GM23338 (cell line): Measurements from ENCODE around the gene BARX2. TPM values are rescaled to one million over a fixed set of nuclear protein-coding genes. Genes with fewer than 3 reads are reported as not detected.
A peak's percentile ranks its signal among the peaks of the same experiment; 100 is the strongest.

Experiments
- ATAC-seq: fragments of 200-7000 bp; cut with Tn5 transposase; 3 replicates; pipeline ENCODE4 v1.9.1; 2020
- DNase-seq: peaks from one replicate; pipeline ENCODE4 v3.0.0-alpha.2; 2015; ENCODE audit warnings: low spot score
- H2AFZ ChIP-seq: fragments of 200-600 bp; sonication (generic); 2 replicates; pipeline ENCODE4 v1.8.0; 2016; ENCODE audit warnings: antibody characterized with exemption, mild to moderate bottlenecking, moderate library complexity
- H3F3A ChIP-seq: fragments of 200-600 bp; sonication (generic); replicated peaks from 2 replicates; pipeline ENCODE4 v1.8.0; 2017; ENCODE audit warnings: antibody characterized with exemption, mixed run types, low read depth
- H3K27ac ChIP-seq: fragments of 200-600 bp; sonication (generic); 2 replicates; pipeline ENCODE4 v1.6.1; 2016; ENCODE audit warnings: low read depth
- H3K27me3 ChIP-seq: fragments of 200-600 bp; sonication (generic); 2 replicates; pipeline ENCODE4 v1.8.0; 2016; ENCODE audit warnings: mild to moderate bottlenecking, mixed run types, moderate library complexity; ENCODE audit not compliant: insufficient read depth
- H3K36me3 ChIP-seq: fragments of 200-600 bp; sonication (generic); 2 replicates; pipeline ENCODE4 v1.8.0; 2016; ENCODE audit warnings: mild to moderate bottlenecking; ENCODE audit not compliant: insufficient read depth
- H3K4me1 ChIP-seq: fragments of 200-600 bp; sonication (generic); 2 replicates; pipeline ENCODE4 v1.8.0; 2016; ENCODE audit warnings: mild to moderate bottlenecking, moderate library complexity; ENCODE audit not compliant: insufficient read depth
- H3K4me2 ChIP-seq: fragments of 200-600 bp; sonication (generic); 2 replicates; pipeline ENCODE4 v1.7.1; 2017; ENCODE audit warnings: mixed run types
- H3K4me3 ChIP-seq: fragments of 200-600 bp; sonication (generic); 2 replicates; pipeline ENCODE4 v1.6.1; 2016; ENCODE audit warnings: mixed run types
- H3K79me2 ChIP-seq: fragments of 200-600 bp; sonication (generic); replicated peaks from 2 replicates; pipeline ENCODE4 v1.8.0; 2017; ENCODE audit warnings: mild to moderate bottlenecking; ENCODE audit not compliant: insufficient read depth
- H3K9me2 ChIP-seq: fragments of 200-600 bp; sonication (generic); 2 replicates; pipeline ENCODE4 v1.8.0; 2017; ENCODE audit not compliant: insufficient read depth
- H4K20me1 ChIP-seq: fragments of 200-600 bp; sonication (generic); replicated peaks from 2 replicates; pipeline ENCODE4 v1.8.0; 2017; ENCODE audit warnings: mild to moderate bottlenecking; ENCODE audit not compliant: insufficient read depth
- H3K27ac Mint-ChIP-seq: 2 replicates; pipeline ENCODE4 v1.8.0; 2020; ENCODE audit warnings: inconsistent platforms, mild to moderate bottlenecking, moderate library complexity, mixed read lengths
- H3K27me3 Mint-ChIP-seq: 3 replicates; pipeline ENCODE4 v1.8.0; 2022; ENCODE audit warnings: low read depth, mild to moderate bottlenecking, moderate library complexity, mixed read lengths, inconsistent platforms; ENCODE audit not compliant: insufficient read depth, poor library complexity
- H3K36me3 Mint-ChIP-seq: 3 replicates; pipeline ENCODE4 v1.8.0; 2021; ENCODE audit warnings: low read depth, mild to moderate bottlenecking, inconsistent platforms, moderate library complexity, mixed read lengths
- H3K4me1 Mint-ChIP-seq: 3 replicates; pipeline ENCODE4 v1.8.0; 2020; ENCODE audit warnings: mild to moderate bottlenecking, inconsistent platforms, mixed read lengths
- H3K4me3 Mint-ChIP-seq: 3 replicates; pipeline ENCODE4 v1.8.0; 2021; ENCODE audit warnings: moderate library complexity, mild to moderate bottlenecking, inconsistent platforms, mixed read lengths
- H3K9me3 Mint-ChIP-seq: 3 replicates; pipeline ENCODE4 v1.8.0; 2020; ENCODE audit warnings: moderate library complexity, mild to moderate bottlenecking, inconsistent platforms, mixed read lengths
- CREB1 ChIP-seq: fragments of 250-450 bp; sonication (Bioruptor Pico); IDR thresholded peaks from 2 replicates; pipeline ENCODE4 v1.5.0; 2020; ENCODE audit warnings: low read depth, mild to moderate bottlenecking, moderate library complexity
- CTCF ChIP-seq, 2 experiments: fragments of 200-600 bp in 1 of 2; sonication (generic) in 1 of 2; conservative IDR thresholded peaks; 2 replicates each; pipeline versions ENCODE4 v1.5.1 to v1.6.1; 2016 to 2017; ENCODE audit warnings: antibody characterized with exemption in 2 of 2, low read depth in 2 of 2, mild to moderate bottlenecking in 2 of 2, moderate library complexity in 1 of 2
- EZH2 ChIP-seq: fragments of 200-600 bp; sonication (generic); IDR thresholded peaks from one replicate; pipeline ENCODE4 v1.8.0; 2017; ENCODE audit warnings: antibody characterized with exemption, mild to moderate bottlenecking, low read depth; ENCODE audit not compliant: unreplicated experiment
- EZH2phosphoT487 ChIP-seq: fragments of 200-600 bp; sonication (generic); IDR thresholded peaks from one replicate; pipeline ENCODE4 v1.8.1; 2018; ENCODE audit warnings: antibody characterized with exemption; ENCODE audit not compliant: unreplicated experiment
- JUNB ChIP-seq: IDR thresholded peaks from one replicate; pipeline ENCODE4 v1.6.1; 2016; ENCODE audit warnings: antibody characterized with exemption; ENCODE audit not compliant: unreplicated experiment
- NANOG ChIP-seq: IDR thresholded peaks from 2 replicates; pipeline ENCODE4 v1.6.1; 2016; ENCODE audit warnings: antibody characterized with exemption, borderline replicate concordance
- POLR2AphosphoS5 ChIP-seq: IDR thresholded peaks from 2 replicates; pipeline ENCODE4 v1.6.1; 2016; ENCODE audit warnings: antibody characterized with exemption, low read depth
- REST ChIP-seq: IDR thresholded peaks from one replicate; pipeline ENCODE4 v1.6.1; 2018; ENCODE audit warnings: antibody characterized with exemption; ENCODE audit not compliant: unreplicated experiment
- STAT1 ChIP-seq: IDR thresholded peaks from one replicate; pipeline ENCODE4 v1.6.1; 2016; ENCODE audit warnings: antibody characterized with exemption; ENCODE audit not compliant: unreplicated experiment
- ZNF114 ChIP-seq: fragments of 250-450 bp; sonication (Bioruptor Pico); IDR thresholded peaks from 2 replicates; pipeline ENCODE4 v1.5.0; 2020; ENCODE audit warnings: mild to moderate bottlenecking, moderate library complexity
- ZNF331 ChIP-seq: fragments of 250-450 bp; sonication (Bioruptor Pico); IDR thresholded peaks from 2 replicates; pipeline ENCODE4 v1.5.0; 2020; ENCODE audit warnings: low read depth, mild to moderate bottlenecking, moderate library complexity
- ZNF462 ChIP-seq: fragments of 250-450 bp; sonication (Bioruptor Pico); IDR thresholded peaks from 2 replicates; pipeline ENCODE4 v1.5.0; 2020; ENCODE audit warnings: mild to moderate bottlenecking, moderate library complexity
- polyA plus RNA-seq: library from polyadenylated mRNA; unstranded; fragments of >200 nt; fragmentation: Nextera tagmentation; extraction: Ambion mirVana; gene quantifications from 2 replicates; pipeline ENCODE4 v1.2.1, GENCODE V29; 2016
- total RNA-seq: library from RNA; depleted of rRNA; stranded (reverse); fragments of >200 nt; shearing (Covaris generic); gene quantifications from 2 replicates; pipeline ENCODE4 v1.2.3, GENCODE V29; 2014
- TF ChIP-seq, protein P1 (sequence below): IDR thresholded peaks from 2 replicates; pipeline ENCODE4 v1.6.1; 2016; ENCODE audit warnings: antibody characterized with exemption

BARX2 gene
- total and polyA plus RNA-seq, 2 experiments from 2014 or later = not detected

GRCh38 chr11:129331871-129332274 is 43.8 kb upstream of the BARX2 start:
- no peak overlapping the region for H3K27ac Mint-ChIP-seq
- Histone ChIP-seq H3K4me3 (no peak overlapping the region), H3K27ac (no peak overlapping the region), H2AFZ (no peak overlapping the region), H3K36me3 (no peaks in the 10 kb centered on the region), H3K79me2 (no peaks in the 10 kb centered on the region), H4K20me1 (no peaks in the 10 kb centered on the region), H3F3A (no peaks in the 10 kb centered on the region), H3K4me1 (no peaks in the 10 kb centered on the region), H3K4me2 (no peak overlapping the region), H3K27me3 (no peaks in the 10 kb centered on the region), H3K9me2 (no peaks in the 10 kb centered on the region)
- H3K4me3 Mint-ChIP-seq = no peak overlapping the region
- TF ChIP-seq EZH2phosphoT487 = no peak
- no peak for TF ChIP-seq POLR2AphosphoS5
- TF ChIP-seq CTCF (conservative IDR thresholded peaks at IDR 0.05; ENCODE audit: low read depth in 2 of 2) = peak; percentile 88 to 97
- TF ChIP-seq REST = no peak
- no peak for TF ChIP-seq ZNF331 (CRISPR knock-in tag)
- TF ChIP-seq STAT1 = no peak
- TF ChIP-seq ZNF114 (CRISPR knock-in tag) = no peak
- TF ChIP-seq, protein P1, sequence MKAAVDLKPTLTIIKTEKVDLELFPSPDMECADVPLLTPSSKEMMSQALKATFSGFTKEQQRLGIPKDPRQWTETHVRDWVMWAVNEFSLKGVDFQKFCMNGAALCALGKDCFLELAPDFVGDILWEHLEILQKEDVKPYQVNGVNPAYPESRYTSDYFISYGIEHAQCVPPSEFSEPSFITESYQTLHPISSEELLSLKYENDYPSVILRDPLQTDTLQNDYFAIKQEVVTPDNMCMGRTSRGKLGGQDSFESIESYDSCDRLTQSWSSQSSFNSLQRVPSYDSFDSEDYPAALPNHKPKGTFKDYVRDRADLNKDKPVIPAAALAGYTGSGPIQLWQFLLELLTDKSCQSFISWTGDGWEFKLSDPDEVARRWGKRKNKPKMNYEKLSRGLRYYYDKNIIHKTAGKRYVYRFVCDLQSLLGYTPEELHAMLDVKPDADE = no peak
- TF ChIP-seq EZH2 = no peak
- TF ChIP-seq NANOG = no peak
- no peak for TF ChIP-seq ZNF462 (CRISPR knock-in tag)
- TF ChIP-seq CREB1 (CRISPR knock-in tag) = 0 out of 2 replicates have a peak, but pooled peaks have one; percentile 32
- no peak for TF ChIP-seq JUNB
- ATAC-seq (peak; percentile 99), DNase-seq (peak; percentile 93)
- peaks cover 4% of the 10 kb centered on the region; the same call in 2 of the 3 replicates for H3K4me1 Mint-ChIP-seq
- peaks cover 6% of the 10 kb centered on the region for H3K27me3 Mint-ChIP-seq
- H3K9me3 Mint-ChIP-seq = peaks cover 3% of the 10 kb centered on the region; the same call in 1 of the 3 replicates
- H3K36me3 Mint-ChIP-seq = no peaks in the 10 kb centered on the region
